SK-N-SH (cell line): ENCODE data around the gene TENT4A.

Source experiments
- EP300 ChIP-seq, 2 experiments: IDR thresholded peaks; 2 replicates each; pipeline versions ENCODE4 v1.4.0 to v1.6.1; 2012; ENCODE audit warnings: borderline replicate concordance in 1 of 2, low read depth in 1 of 2, low read length in 1 of 2
- GABPA ChIP-seq: IDR thresholded peaks from 2 replicates; pipeline ENCODE4 v1.4.0; 2012; ENCODE audit warnings: low read depth, mild to moderate bottlenecking
- NRF1 ChIP-seq: IDR thresholded peaks from 2 replicates; pipeline ENCODE4 v1.6.1; 2012; ENCODE audit warnings: low read depth, mild to moderate bottlenecking, low read length
- RXRA ChIP-seq: IDR thresholded peaks from 2 replicates; pipeline ENCODE4 v1.4.0; 2012; ENCODE audit warnings: low read depth, mild to moderate bottlenecking, borderline replicate concordance
- SMC3 ChIP-seq: IDR thresholded peaks from 2 replicates; pipeline ENCODE4 v1.6.1; 2012; ENCODE audit warnings: low read depth, low read length, improper control_type of control experiment
- TCF12 ChIP-seq: IDR thresholded peaks from 2 replicates; pipeline ENCODE4 v1.4.0; 2012
- TF ChIP-seq, protein P1 (sequence below): fragments of 200-600 bp; sonication (generic); IDR thresholded peaks from 2 replicates; pipeline ENCODE4 v1.6.1; 2017; ENCODE audit warnings: antibody characterized with exemption, mild to moderate bottlenecking, moderate library complexity
- TF ChIP-seq, protein P2 (sequence below): fragments of 150-350 bp; IDR thresholded peaks from 2 replicates; pipeline ENCODE4 v1.6.1; 2017; ENCODE audit warnings: antibody characterized with exemption, low read length, low read depth, borderline replicate concordance

DNA sequence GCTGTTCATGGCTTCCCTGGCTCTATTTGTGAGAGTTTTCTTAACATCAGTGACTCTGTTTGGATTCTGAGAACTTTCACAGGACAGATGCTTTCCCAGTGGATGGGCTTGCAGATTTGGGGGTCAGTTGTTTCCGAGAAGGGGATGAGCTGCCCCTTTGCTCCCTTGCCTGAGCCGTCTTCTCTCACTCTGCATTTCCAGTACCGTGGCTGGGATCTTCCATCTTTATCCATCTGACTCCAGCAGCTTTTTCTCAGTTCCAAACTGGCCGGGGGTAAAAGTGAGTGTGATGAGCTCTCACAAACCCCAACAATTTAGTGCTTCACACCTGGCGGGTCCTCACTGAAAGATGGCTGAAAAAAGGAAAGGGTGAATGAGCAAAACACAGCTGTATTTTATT, 79.1 kb downstream of the TENT4A start:
- TF ChIP-seq TCF12 (no peak), RXRA (no peak), NRF1 (no peak), GABPA (no peak), EP300 (IDR thresholded peaks at IDR 0.05; ENCODE audit: borderline replicate concordance in 1 of 2, low read depth in 1 of 2, low read length in 1 of 2) (no peak), SMC3 (no peak)
- TF ChIP-seq, protein P1, sequence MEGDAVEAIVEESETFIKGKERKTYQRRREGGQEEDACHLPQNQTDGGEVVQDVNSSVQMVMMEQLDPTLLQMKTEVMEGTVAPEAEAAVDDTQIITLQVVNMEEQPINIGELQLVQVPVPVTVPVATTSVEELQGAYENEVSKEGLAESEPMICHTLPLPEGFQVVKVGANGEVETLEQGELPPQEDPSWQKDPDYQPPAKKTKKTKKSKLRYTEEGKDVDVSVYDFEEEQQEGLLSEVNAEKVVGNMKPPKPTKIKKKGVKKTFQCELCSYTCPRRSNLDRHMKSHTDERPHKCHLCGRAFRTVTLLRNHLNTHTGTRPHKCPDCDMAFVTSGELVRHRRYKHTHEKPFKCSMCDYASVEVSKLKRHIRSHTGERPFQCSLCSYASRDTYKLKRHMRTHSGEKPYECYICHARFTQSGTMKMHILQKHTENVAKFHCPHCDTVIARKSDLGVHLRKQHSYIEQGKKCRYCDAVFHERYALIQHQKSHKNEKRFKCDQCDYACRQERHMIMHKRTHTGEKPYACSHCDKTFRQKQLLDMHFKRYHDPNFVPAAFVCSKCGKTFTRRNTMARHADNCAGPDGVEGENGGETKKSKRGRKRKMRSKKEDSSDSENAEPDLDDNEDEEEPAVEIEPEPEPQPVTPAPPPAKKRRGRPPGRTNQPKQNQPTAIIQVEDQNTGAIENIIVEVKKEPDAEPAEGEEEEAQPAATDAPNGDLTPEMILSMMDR = no peak
- TF ChIP-seq, protein P2, sequence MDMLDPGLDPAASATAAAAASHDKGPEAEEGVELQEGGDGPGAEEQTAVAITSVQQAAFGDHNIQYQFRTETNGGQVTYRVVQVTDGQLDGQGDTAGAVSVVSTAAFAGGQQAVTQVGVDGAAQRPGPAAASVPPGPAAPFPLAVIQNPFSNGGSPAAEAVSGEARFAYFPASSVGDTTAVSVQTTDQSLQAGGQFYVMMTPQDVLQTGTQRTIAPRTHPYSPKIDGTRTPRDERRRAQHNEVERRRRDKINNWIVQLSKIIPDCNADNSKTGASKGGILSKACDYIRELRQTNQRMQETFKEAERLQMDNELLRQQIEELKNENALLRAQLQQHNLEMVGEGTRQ = no peak
